H9 (cell line): ENCODE results near the gene CHMP1A. TPM values are rescaled to one million over a fixed set of nuclear protein-coding genes. Genes with fewer than 3 reads are reported as not detected.

Experiments
- DNase-seq: peaks from one replicate; pipeline ENCODE4 v3.0.0-alpha.2; 2017
- H2AFZ ChIP-seq: one replicate; pipeline ENCODE4 v1.6.1; 2013; ENCODE audit warnings: mild to moderate bottlenecking, low read length, control low read depth, moderate library complexity
- H2AK5ac ChIP-seq: 2 replicates; pipeline ENCODE4 v1.6.1; 2013; ENCODE audit warnings: low read length, control low read depth, mixed read lengths; ENCODE audit not compliant: insufficient read length
- H2BK120ac ChIP-seq: one replicate; pipeline ENCODE4 v1.6.1; 2013; ENCODE audit warnings: low read depth, mild to moderate bottlenecking, low read length, control low read depth, inconsistent platforms; ENCODE audit not compliant: poor library complexity, severe bottlenecking
- H2BK12ac ChIP-seq: 2 replicates; pipeline ENCODE4 v1.6.1; 2013; ENCODE audit warnings: low read length, control low read depth, mixed read lengths, low read depth; ENCODE audit not compliant: insufficient read length
- H2BK15ac ChIP-seq: 2 replicates; pipeline ENCODE4 v1.6.1; 2013; ENCODE audit warnings: low read depth, low read length, control low read depth
- H2BK20ac ChIP-seq: one replicate; pipeline ENCODE4 v1.6.1; 2013; ENCODE audit warnings: low read depth, mild to moderate bottlenecking, low read length, control low read depth, inconsistent platforms; ENCODE audit not compliant: poor library complexity, severe bottlenecking
- H2BK5ac ChIP-seq: 2 replicates; pipeline ENCODE4 v1.6.1; 2013; ENCODE audit warnings: low read length, control low read depth, mixed read lengths; ENCODE audit not compliant: insufficient read length
- H3K14ac ChIP-seq: 2 replicates; pipeline ENCODE4 v1.6.1; 2013; ENCODE audit warnings: low read length, control low read depth; ENCODE audit not compliant: insufficient read depth
- H3K18ac ChIP-seq: 2 replicates; pipeline ENCODE4 v1.6.1; 2013; ENCODE audit warnings: low read depth, mild to moderate bottlenecking, mixed read lengths, low read length, control low read depth; ENCODE audit not compliant: insufficient read length
- H3K23ac ChIP-seq: 2 replicates; pipeline ENCODE4 v1.6.1; 2013; ENCODE audit warnings: low read length, control low read depth, mixed read lengths, low read depth; ENCODE audit not compliant: insufficient read length
- H3K23me2 ChIP-seq: 2 replicates; pipeline ENCODE4 v1.6.1; 2013; ENCODE audit warnings: low read depth, mild to moderate bottlenecking, mixed read lengths, low read length, control low read depth; ENCODE audit not compliant: insufficient read length, poor library complexity, severe bottlenecking
- H3K27ac ChIP-seq: 2 replicates; pipeline ENCODE4 v1.5.1; 2013; ENCODE audit warnings: low read length, control low read depth, mixed read lengths, low read depth; ENCODE audit not compliant: insufficient read length
- H3K27me3 ChIP-seq: 2 replicates; pipeline ENCODE4 v1.6.1; 2013; ENCODE audit warnings: low read length, control low read depth, inconsistent platforms; ENCODE audit not compliant: insufficient read depth
- H3K4ac ChIP-seq: 2 replicates; pipeline ENCODE4 v1.6.1; 2013; ENCODE audit warnings: low read depth, mild to moderate bottlenecking, control low read depth, inconsistent platforms, low read length, moderate library complexity
- H3K4me1 ChIP-seq: 2 replicates; pipeline ENCODE4 v1.6.1; 2013; ENCODE audit warnings: low read length, control low read depth, inconsistent platforms; ENCODE audit not compliant: insufficient read depth
- H3K4me2 ChIP-seq: 2 replicates; pipeline ENCODE4 v1.6.1; 2013; ENCODE audit warnings: low read length, control low read depth, mixed read lengths; ENCODE audit not compliant: insufficient read length, insufficient read depth
- H3K56ac ChIP-seq: 2 replicates; pipeline ENCODE4 v1.6.1; 2013; ENCODE audit warnings: low read depth, mild to moderate bottlenecking, mixed read lengths, low read length, control low read depth; ENCODE audit not compliant: insufficient read length
- H3K79me1 ChIP-seq: 2 replicates; pipeline ENCODE4 v1.6.1; 2013; ENCODE audit warnings: low read depth, mild to moderate bottlenecking, moderate library complexity, low read length, control low read depth, inconsistent platforms; ENCODE audit not compliant: insufficient read depth, poor library complexity, severe bottlenecking
- H3K79me2 ChIP-seq: 2 replicates; pipeline ENCODE4 v1.6.1; 2013; ENCODE audit warnings: low read length, control low read depth, inconsistent platforms; ENCODE audit not compliant: insufficient read depth
- H3K9ac ChIP-seq: 2 replicates; pipeline ENCODE4 v1.6.1; 2013; ENCODE audit warnings: low read length, control low read depth, mixed read lengths; ENCODE audit not compliant: insufficient read length; ENCODE audit errors: extremely low read depth
- H3K9me3 ChIP-seq: one replicate; pipeline ENCODE4 v1.6.1; 2013; ENCODE audit warnings: low read depth, low read length, inconsistent platforms; ENCODE audit not compliant: control insufficient read depth
- H3T11ph ChIP-seq: one replicate; pipeline ENCODE4 v1.6.1; 2013; ENCODE audit warnings: mild to moderate bottlenecking, low read length, control low read depth, inconsistent platforms
- H4K20me1 ChIP-seq: one replicate; pipeline ENCODE4 v1.6.1; 2013; ENCODE audit not compliant: control insufficient read depth, insufficient read length, insufficient read depth
- H4K5ac ChIP-seq: 2 replicates; pipeline ENCODE4 v1.6.1; 2013; ENCODE audit warnings: low read depth, mild to moderate bottlenecking, mixed read lengths, low read length, control low read depth; ENCODE audit not compliant: insufficient read length
- H4K8ac ChIP-seq: replicated peaks from 2 replicates; pipeline ENCODE4 v1.6.1; 2013; ENCODE audit warnings: low read length, control low read depth, mixed read lengths, low read depth; ENCODE audit not compliant: insufficient read length
- H4K91ac ChIP-seq: 2 replicates; pipeline ENCODE4 v1.6.1; 2013; ENCODE audit warnings: low read depth, mild to moderate bottlenecking, moderate library complexity, mixed read lengths, low read length, control low read depth; ENCODE audit not compliant: insufficient read length
- H3K27ac Mint-ChIP-seq, 3 experiments: 2 replicates in 2 of 3; 3 replicates in 1 of 3; pipeline ENCODE4 v1.8.0; 2020 to 2021; ENCODE audit warnings: mixed read lengths in 3 of 3, mild to moderate bottlenecking in 1 of 3, moderate library complexity in 1 of 3
- H3K27me3 Mint-ChIP-seq: 2 replicates; pipeline ENCODE4 v1.8.0; 2021; ENCODE audit warnings: low read depth, mild to moderate bottlenecking, moderate library complexity, mixed read lengths
- H3K36me3 Mint-ChIP-seq, 3 experiments: 2 replicates in 2 of 3; 3 replicates in 1 of 3; pipeline ENCODE4 v1.8.0; 2020 to 2021; ENCODE audit warnings: low read depth in 3 of 3, mixed read lengths in 3 of 3; ENCODE audit not compliant: insufficient read depth in 1 of 3
- H3K4me1 Mint-ChIP-seq, 2 experiments: 2 replicates each; pipeline ENCODE4 v1.8.0; 2020; ENCODE audit warnings: mixed read lengths in 2 of 2
- H3K4me3 Mint-ChIP-seq, 2 experiments: 2 replicates in 1 of 2; 3 replicates in 1 of 2; pipeline ENCODE4 v1.8.0; 2020 to 2021; ENCODE audit warnings: mild to moderate bottlenecking in 2 of 2, mixed read lengths in 2 of 2, moderate library complexity in 1 of 2
- H3K9me3 Mint-ChIP-seq, 2 experiments: 2 replicates in 1 of 2; 3 replicates in 1 of 2; pipeline ENCODE4 v1.8.0; 2020; ENCODE audit warnings: mild to moderate bottlenecking in 2 of 2, mixed read lengths in 2 of 2, moderate library complexity in 1 of 2
- CTCF ChIP-seq: fragments of 200-600 bp; sonication (generic); conservative IDR thresholded peaks from 3 replicates; pipeline ENCODE4 v1.8.0; 2021; ENCODE audit warnings: antibody characterized with exemption, mild to moderate bottlenecking
- WGBS: extraction: QIAGEN DNeasy Blood & Tissue Kit; methylation state at CpG from one replicate; pipeline ENCODE4 v1.1.7; 2013; ENCODE audit warnings: missing lambda C conversion rate, low lambda C conversion rate, mixed read lengths; ENCODE audit not compliant: insufficient read length; ENCODE audit errors: extremely low coverage; 5-methylcytosine and 5-hydroxymethylcytosine counted together
- total RNA-seq: library from RNA; stranded (reverse); gene quantifications from 2 replicates; pipeline ENCODE4 v1.2.1, GENCODE V29; 2021

Gene CHMP1A
- total RNA-seq, 1 experiment from 2014 or later, result 89.6 TPM

GRCh38 chr16:89642574-89642973 is 14.9 kb downstream of the CHMP1A start:
- Mint-ChIP-seq H3K9me3 (no peaks in the 10 kb centered on the region), H3K36me3 (peaks cover 8 to 23% (median 23%) of the 10 kb centered on the region in 3 experiments; a peak in 6 of 7 replicates), H3K4me3 (no peak overlapping the region), H3K27me3 (peaks cover 7% of the 10 kb centered on the region), H3K4me1 (peaks cover 10 to 11% of the 10 kb centered on the region in 2 experiments), H3K27ac (no peak overlapping the region)
- Histone ChIP-seq H2BK5ac (no peak overlapping the region), H3K56ac (no peak overlapping the region), H3K23ac (no peak overlapping the region), H3K4me2 (no peak overlapping the region), H4K8ac (no peak overlapping the region), H2BK15ac (no peak overlapping the region), H3K18ac (no peak overlapping the region), H2BK20ac (no peak overlapping the region), H3K23me2 (no peaks in the 10 kb centered on the region), H2BK120ac (no peak overlapping the region), H3K9ac (no peak overlapping the region), H3K4ac (no peak overlapping the region), H3K4me1 (no peaks in the 10 kb centered on the region), H3K9me3 (no peaks in the 10 kb centered on the region), H3K79me1 (no peaks in the 10 kb centered on the region), H4K20me1 (no peaks in the 10 kb centered on the region), H3K27me3 (no peaks in the 10 kb centered on the region), H3K79me2 (no peaks in the 10 kb centered on the region), H4K91ac (no peak overlapping the region), H4K5ac (no peak overlapping the region), H2AK5ac (no peak overlapping the region), H3K14ac (no peak overlapping the region), H3T11ph (no peak overlapping the region), H2BK12ac (no peak overlapping the region), H3K27ac (no peak overlapping the region), H2AFZ (no peak overlapping the region)
- TF ChIP-seq CTCF, result no peak
- no CpG with 5 or more reads among the region's 13 CpGs for WGBS
- no peak for DNase-seq
